Dermis microvascular lymphatic vessel endothelial cell (primary cell): Measurements from ENCODE around the gene CALML4. TPM values are rescaled to one million over a fixed set of nuclear protein-coding genes. Genes with fewer than 3 reads are reported as not detected.
"Not testable (repeated sequence)": the region's sequence is repeated elsewhere in the genome, so short reads cannot be mapped to it uniquely, and the experiment has no call there.

Source experiments
- DNase-seq, 2 donors: peaks; one replicate each; pipeline versions ENCODE4 v3.0.0 to v3.0.0-alpha.2; 2010; ENCODE audit warnings: low read depth in 2 of 2
- total RNA-seq: library from RNA; depleted of rRNA; stranded (reverse); fragments of >200 nt; gene quantifications from 2 replicates; pipeline ENCODE4 v1.2.1, GENCODE V29; 2014

Gene CALML4
- total RNA-seq, 1 donor from 2014 or later: 1.3 TPM

DNA sequence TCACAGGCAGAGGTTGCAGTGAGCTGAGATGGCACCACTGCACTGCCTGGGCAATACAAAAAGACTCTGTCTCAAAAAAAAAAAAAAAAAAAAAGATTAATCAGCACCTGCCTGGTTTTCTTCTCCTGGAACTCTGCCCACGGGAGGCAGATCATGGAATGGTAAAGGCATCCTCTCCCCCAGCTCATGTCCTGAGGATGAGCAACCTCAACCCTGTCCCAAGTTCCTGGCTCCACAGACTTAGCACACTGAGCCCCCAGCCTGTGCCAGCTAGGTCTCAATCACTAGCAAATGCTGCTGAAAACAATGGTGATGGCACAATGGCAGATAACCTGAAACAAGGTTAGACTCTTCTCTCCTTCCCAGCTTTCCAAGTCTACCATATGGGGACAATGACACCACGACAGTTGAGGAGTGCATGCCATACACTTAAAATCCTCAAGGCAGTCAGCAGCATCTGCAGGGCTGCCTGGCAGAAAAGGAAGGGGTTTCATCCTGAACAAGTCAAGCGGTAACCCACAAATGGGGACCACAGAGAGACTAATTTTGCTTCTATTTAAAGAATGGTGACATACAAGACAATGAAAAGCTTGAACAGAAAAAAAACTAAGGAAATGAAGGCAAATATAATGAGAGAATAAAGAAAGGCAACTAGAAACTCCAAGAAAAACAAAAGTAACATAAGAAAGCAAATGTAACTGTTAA, 19.6 kb upstream of the CALML4 start:
- no peak for DNase-seq

DNA sequence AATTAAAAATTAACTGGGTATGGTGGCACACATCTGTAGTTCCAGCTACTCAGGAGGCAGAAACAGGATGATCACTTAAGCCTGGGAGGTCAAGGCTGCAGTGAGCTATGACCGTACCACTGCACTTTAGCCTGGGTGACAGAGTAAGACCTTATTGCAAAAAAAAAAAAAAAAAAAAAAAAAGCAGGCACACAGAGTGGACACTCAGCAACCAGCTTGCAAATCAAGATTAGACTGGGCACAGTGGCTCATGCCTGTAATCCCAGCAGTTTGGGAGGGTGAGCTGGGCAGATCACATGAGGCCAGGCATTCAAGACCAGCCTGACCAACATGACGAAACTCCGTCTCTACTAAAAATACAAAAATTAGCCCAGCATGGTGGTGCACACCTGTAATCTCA, 19.0 kb upstream of the CALML4 start:
- DNase-seq: no peak

DNA sequence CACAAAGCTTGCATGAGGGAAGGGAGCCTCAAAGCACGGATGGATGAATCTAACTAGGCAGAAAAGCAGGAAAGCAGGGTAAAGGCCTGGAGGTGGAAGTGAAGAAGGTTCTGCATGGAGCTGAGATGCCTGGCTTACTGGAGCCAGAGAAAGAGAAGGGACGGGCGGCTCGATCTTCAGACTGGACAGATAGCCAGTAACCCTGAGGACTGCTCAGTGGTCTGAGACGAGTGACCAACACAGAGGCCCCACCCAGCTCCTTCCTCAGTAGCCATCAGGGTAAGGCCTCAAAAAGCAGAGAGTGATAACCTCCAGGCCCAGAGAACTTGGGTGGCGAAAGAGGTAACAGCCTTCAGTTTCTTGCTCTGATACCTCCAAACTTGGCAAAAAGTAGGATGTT, 18.0 kb upstream of the CALML4 start:
- DNase-seq: no peak

GRCh38 chr15:68222432-68222743, 17.3 kb upstream of the CALML4 start:
- not testable (repeated sequence) for DNase-seq

GRCh38 chr15:68221530-68222431, 16.6 kb upstream of the CALML4 start:
- DNase-seq: not testable (repeated sequence)

- DNase-seq: no peak
Observed at GRCh38 chr15:68220967-68221366, 15.8 kb upstream of the CALML4 start.

DNA sequence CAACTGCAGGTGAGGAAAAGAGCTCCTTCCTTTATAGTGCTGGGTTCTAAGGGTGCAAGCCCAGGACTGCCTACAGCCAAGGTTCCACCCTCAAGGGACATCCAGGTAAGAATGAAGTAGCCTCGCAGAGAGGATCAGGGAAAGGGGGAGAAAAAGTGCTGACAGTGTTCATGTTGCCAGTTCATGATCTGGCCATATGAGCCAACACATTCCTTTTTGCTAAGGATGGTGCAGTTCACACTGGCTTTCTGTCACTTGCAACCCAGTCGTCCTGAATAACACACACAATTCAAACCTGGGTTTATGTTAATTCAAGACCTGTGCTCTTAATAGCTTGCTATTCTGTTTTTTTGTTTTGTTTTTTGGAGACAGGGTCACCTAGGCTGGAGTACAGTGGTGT, 15.4 kb upstream of the CALML4 start:
- no peak for DNase-seq

DNA sequence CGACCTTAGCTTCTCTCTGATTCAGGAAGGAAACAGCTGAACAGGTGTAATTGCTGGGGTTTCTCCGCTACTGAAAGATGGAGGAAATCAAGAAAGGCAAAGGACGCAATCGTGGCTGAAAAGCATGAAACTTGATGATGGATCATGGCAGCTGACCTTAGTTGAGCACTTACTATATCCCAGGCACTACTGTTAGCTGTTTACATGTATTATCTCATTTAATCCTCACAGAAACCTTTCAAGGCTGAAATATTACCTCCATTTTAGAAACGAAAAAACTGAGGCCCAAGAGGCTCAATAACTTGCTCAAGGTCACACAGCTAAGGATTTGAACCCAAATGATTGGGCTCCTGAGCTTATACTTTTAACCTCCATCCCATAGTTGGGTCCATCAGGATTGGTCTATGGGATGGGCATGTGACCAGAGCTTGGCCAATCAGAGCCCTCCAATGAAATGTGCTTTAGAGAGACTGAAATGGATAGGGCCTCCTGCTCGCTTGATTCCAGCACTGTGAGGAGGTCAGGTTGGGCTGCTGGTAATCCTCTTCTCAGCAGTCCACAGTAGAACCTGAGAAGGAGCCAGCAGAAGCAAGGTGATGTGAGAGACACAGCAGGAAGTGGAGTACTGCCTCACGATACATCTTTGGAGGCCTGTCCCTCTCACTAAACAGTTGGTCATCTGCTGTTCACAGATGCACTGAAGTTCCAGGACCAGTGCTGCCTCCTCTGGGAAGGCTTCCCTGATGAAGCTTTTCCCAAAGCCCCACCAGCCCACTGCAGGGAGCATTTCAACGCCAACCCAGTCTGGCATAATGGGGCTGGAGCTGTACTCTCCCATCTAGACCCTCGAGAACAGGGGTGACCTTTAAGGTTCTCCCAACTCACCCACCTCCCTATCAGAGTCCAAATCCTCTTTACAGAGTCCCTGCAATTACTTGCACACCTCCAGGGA, 14.0 kb upstream of the CALML4 start:
- no peak for DNase-seq

DNA sequence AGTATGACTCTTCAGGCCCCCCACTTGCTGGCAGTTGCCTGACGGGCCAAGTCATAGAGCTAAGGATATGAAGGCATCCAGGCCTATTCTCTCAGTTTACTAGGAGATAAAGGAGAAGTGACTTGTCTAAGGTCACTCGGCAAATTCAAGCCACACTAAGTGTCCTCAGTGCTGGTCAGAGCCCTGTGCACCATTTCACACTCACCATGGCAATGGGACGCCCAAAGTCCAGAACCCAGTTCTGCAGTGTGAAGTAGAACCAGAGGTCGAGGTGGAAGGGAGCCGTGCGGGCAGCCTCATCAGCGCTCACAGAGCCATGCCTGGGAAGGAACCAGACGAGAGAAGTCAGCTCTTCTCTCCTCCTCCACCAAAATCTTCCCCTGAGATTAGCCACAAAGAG, 13.2 kb upstream of the CALML4 start:
- DNase-seq: no peak

DNA sequence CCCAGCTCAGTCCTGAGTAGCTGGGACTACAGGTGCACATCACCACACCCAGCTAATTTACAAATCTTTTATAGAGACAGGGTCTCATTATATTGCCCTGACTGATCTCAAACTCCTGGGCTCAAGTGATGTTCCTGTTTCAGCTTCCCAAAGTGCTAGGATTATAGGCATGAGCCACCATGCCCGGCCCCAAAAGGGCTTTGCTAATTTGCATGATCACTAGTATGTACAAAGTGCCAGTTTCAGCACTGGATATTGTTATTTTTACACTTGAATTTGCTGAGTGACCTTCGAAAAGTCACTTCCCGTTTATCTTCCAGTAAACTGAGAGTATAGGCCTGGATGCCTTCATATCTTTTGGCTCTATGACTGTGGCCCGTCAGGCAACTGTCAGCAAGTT, 12.2 kb upstream of the CALML4 start:
- DNase-seq: no peak

DNA sequence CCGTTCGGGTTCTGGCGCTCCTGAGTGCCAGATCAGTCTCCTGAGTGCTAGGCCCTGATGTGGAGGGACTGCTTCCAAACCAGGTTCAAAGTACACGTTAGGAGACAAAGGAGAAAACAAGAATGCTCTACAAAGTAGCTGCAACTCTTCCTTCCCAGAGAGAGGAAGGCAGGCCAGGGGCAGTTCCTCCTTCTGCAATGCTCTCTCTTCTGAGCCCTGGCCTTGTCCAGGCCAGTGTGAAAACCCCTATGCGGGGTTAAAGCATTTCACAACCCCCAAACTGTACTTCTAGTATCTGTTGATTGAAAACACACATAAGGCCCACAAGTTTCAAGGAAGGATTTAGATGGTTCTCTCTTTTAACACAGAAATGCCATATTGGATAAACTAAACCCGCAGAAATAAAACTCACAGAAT, 9.7 kb upstream of the CALML4 start:
- no peak for DNase-seq

- DNase-seq: no peak
Observed at GRCh38 chr15:68213991-68214837, 9.1 kb upstream of the CALML4 start.

DNA sequence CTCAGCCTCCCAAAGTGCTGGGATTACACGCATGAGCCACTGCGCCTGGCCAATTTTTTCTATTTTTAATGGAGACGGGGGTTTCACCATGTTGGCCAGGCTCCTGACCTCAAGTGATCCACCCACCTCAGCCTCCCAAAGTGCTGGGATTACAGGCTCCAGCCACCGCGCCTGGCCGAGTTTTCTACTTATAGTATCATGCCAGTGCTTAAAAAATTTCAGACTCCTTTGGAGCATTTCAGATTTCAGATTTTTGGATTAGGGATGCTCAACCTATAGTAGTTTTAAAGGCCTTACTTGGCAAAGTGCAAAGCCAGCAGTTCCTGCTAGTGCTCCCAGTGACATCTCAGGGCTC, 8.3 kb upstream of the CALML4 start:
- DNase-seq: not testable (repeated sequence)

DNA sequence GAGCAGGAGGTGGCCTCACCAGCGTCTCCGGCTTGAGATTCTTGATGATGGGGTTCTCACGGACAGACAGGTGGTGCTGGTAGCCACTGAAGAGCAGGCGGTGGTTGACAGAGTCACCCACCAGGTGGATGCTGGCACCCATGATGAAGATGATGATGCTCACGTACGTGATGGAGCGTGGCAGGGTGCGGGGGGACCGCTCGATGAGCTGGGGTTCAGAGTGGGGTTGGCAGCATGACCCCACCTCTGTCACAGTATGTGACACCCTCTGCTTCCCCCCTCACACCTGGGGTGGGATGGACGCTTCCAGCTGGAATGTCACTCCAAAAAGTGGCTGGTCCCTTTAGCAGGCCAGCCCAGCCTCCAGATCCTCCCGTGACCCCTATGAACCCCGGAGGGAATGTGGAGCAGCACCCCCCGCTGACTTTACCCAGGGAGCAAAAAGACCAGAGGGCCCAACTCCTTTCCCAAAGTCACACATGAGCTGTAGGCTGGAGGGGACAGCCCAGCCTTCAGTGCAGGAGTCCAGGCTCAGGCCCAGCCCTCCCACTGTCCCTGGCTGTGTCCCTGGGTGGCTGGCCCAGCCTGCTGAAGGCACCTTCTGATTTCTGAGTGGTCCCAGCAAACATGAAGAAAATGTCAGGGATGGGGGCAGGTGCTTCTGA, 6.7 kb upstream of the CALML4 start:
- DNase-seq: no peak

DNA sequence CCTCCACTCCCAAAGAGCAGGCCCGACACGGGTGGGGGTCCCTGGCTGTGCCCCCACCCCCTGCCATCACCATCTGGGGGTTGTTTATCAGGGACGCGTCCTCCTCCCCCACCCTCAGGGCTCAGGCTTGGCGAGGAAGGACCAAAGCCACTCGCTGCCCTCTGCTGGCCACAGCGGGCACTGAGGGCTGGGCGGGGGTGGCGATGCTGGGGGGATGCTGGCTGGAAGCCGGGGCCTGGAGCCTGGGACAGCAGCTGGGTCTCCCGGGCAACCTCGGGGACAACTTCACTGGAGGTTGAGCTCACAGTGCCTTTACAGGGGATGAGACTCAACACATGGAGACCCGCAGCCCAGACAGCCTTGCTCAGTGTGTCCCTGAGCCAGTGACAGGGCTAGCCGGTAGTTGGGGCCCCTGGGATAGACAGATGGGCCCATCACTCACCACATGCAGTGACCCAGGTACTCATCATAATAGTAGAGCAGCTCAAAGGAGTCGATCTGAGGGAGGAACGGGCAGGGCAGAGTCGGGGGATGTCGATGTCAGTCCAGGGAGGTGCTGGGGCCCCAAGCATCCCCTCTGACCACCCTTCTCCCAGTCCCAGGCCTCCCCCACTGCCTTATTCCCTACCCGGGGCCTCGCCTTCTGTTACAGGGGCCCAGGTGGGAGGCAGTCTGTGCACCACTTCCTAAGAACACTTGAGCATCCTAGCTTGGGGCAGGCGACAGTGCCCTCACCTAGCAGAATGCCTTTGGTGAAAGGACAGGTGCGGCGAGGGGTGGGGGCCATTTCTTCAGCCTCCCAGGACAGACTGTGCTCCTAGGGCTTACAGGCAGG, 5.9 kb upstream of the CALML4 start:
- DNase-seq: peak; percentile 29 to 51

DNA sequence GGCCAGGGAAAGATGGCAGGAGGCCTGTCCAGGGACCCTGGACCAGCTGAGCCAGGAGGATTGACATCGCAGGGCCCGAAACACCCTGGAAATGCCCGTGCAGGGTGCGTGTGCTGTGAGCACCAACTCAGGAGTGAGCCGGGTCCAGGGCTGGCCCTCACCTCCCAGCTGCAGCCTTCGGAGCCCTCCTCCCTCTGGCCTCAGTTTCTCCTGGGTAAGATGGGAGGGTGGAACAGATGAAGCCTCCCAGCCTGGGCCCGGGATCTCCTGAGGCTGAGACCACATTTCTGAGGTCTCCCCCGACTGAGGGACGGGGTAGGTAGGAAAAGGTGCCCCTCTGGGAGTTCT, 5.3 kb upstream of the CALML4 start:
- DNase-seq: no peak

- peak in 1 of 2 donors; percentile 15 for DNase-seq
Observed at GRCh38 chr15:68209735-68210408, 4.7 kb upstream of the CALML4 start.

DNA sequence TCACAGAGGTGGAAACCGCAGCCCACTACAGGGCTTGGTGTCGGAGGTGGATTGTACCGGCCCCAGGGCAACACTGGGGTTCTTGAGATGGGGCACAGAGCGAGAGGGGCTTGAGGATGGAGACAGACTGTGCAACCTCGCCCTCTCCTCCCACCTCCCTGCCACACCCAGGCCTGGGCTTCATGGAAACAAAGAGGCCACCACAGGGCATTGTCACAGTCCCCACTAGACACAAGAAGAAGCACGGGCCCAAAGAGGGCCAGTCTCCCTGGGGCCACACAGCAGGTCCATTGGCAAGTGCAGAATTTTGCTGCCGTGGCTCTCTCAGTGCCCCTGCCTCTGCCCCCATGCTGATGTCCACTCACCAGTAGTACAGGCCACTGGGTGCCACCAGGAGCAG, 4.1 kb upstream of the CALML4 start:
- DNase-seq: no peak

- DNase-seq: no peak
Observed at GRCh38 chr15:68208636-68209240, 3.6 kb upstream of the CALML4 start.
